Measurements from ENCODE around the gene UCMA.
"Not testable (repeated sequence)": the region's sequence is repeated elsewhere in the genome, so short reads cannot be mapped to it uniquely, and the experiment has no call there.

Gene UCMA

GRCh38 chr10:13234172-13234571 is at the start of gene UCMA:
Gene UCMA (minus strand): TSS chr10:13234374. CDS start chr10:13234258, 116 bp downstream.
- H3K27me3 ChIP-seq (ENCODE audit: insufficient read depth, low read length), result peaks cover 2% of the 10 kb centered on the region
- H3K36me3 ChIP-seq (ENCODE audit: insufficient read depth, low read length), result no peaks in the 10 kb centered on the region
- no peaks in the 10 kb centered on the region for H3K9me3 ChIP-seq (ENCODE audit: low read length)
- H3K4me1 ChIP-seq (ENCODE audit: insufficient read depth, low read length), result no peaks in the 10 kb centered on the region
- no peak within 1 kb of the TSS for H3K4me3 ChIP-seq (ENCODE audit: low read length)
- no peak within 1 kb of the TSS for H2AFZ ChIP-seq (ENCODE audit: low read depth, low read length)

GRCh38 chr10:13282348-13282747 is 48.2 kb upstream of the UCMA start:
- not testable (repeated sequence) for H3K9me3 ChIP-seq (ENCODE audit: low read length); H3K27me3 ChIP-seq (ENCODE audit: insufficient read depth, low read length); H3K4me1 ChIP-seq (ENCODE audit: insufficient read depth, low read length); H2AFZ ChIP-seq (ENCODE audit: low read depth, low read length); H3K4me3 ChIP-seq (ENCODE audit: low read length)
- H3K36me3 ChIP-seq (ENCODE audit: insufficient read depth, low read length), result peaks cover 21% of the 10 kb centered on the region

- H3K27me3 ChIP-seq (ENCODE audit: insufficient read depth, low read length), result no peaks in the 10 kb centered on the region
- peaks cover 8% of the 10 kb centered on the region for H3K4me1 ChIP-seq (ENCODE audit: insufficient read depth, low read length)
- peaks cover 10% of the 10 kb centered on the region for H3K36me3 ChIP-seq (ENCODE audit: insufficient read depth, low read length)
- no peaks in the 10 kb centered on the region for H3K9me3 ChIP-seq (ENCODE audit: low read length)
- no peak overlapping the region for H2AFZ ChIP-seq (ENCODE audit: low read depth, low read length)
- no peak overlapping the region for H3K4me3 ChIP-seq (ENCODE audit: low read length)
Observed at GRCh38 chr10:13276749-13277365, 42.7 kb upstream of the UCMA start.

GRCh38 chr10:13276146-13276545 is 42.0 kb upstream of the UCMA start:
- Histone ChIP-seq H3K36me3 (ENCODE audit: insufficient read depth, low read length) (peaks cover 10% of the 10 kb centered on the region), H3K4me1 (ENCODE audit: insufficient read depth, low read length) (peaks cover 14% of the 10 kb centered on the region)
- not testable (repeated sequence) for H3K27me3 ChIP-seq (ENCODE audit: insufficient read depth, low read length); H3K9me3 ChIP-seq (ENCODE audit: low read length); H2AFZ ChIP-seq (ENCODE audit: low read depth, low read length); H3K4me3 ChIP-seq (ENCODE audit: low read length)

- Histone ChIP-seq H3K36me3 (ENCODE audit: insufficient read depth, low read length) (no peaks in the 10 kb centered on the region), H3K9me3 (ENCODE audit: low read length) (no peaks in the 10 kb centered on the region), H3K4me3 (ENCODE audit: low read length) (no peak overlapping the region), H3K27me3 (ENCODE audit: insufficient read depth, low read length) (no peaks in the 10 kb centered on the region), H3K4me1 (ENCODE audit: insufficient read depth, low read length) (peaks cover 14% of the 10 kb centered on the region), H2AFZ (ENCODE audit: low read depth, low read length) (no peak overlapping the region)
Observed at GRCh38 chr10:13272164-13272571, 38.0 kb upstream of the UCMA start.

- Histone ChIP-seq H3K4me3 (ENCODE audit: low read length) (no peak overlapping the region), H3K27me3 (ENCODE audit: insufficient read depth, low read length) (no peaks in the 10 kb centered on the region), H2AFZ (ENCODE audit: low read depth, low read length) (peak overlapping the region; percentile 13), H3K4me1 (ENCODE audit: insufficient read depth, low read length) (peaks cover 14% of the 10 kb centered on the region), H3K9me3 (ENCODE audit: low read length) (no peaks in the 10 kb centered on the region), H3K36me3 (ENCODE audit: insufficient read depth, low read length) (no peaks in the 10 kb centered on the region)
Observed at GRCh38 chr10:13271552-13272163, 37.5 kb upstream of the UCMA start.

GRCh38 chr10:13270877-13271551 is 36.8 kb upstream of the UCMA start:
- peak overlapping the region; percentile 13 for H2AFZ ChIP-seq (ENCODE audit: low read depth, low read length)
- H3K9me3 ChIP-seq (ENCODE audit: low read length), result no peaks in the 10 kb centered on the region
- H3K4me3 ChIP-seq (ENCODE audit: low read length), result no peak overlapping the region
- no peaks in the 10 kb centered on the region for H3K36me3 ChIP-seq (ENCODE audit: insufficient read depth, low read length)
- H3K27me3 ChIP-seq (ENCODE audit: insufficient read depth, low read length), result no peaks in the 10 kb centered on the region
- H3K4me1 ChIP-seq (ENCODE audit: insufficient read depth, low read length), result peaks cover 14% of the 10 kb centered on the region

- Histone ChIP-seq H3K27me3 (ENCODE audit: insufficient read depth, low read length) (no peaks in the 10 kb centered on the region), H2AFZ (ENCODE audit: low read depth, low read length) (no peak overlapping the region), H3K4me1 (ENCODE audit: insufficient read depth, low read length) (peaks cover 14% of the 10 kb centered on the region), H3K9me3 (ENCODE audit: low read length) (no peaks in the 10 kb centered on the region), H3K36me3 (ENCODE audit: insufficient read depth, low read length) (no peaks in the 10 kb centered on the region), H3K4me3 (ENCODE audit: low read length) (no peak overlapping the region)
Observed at GRCh38 chr10:13268841-13269240, 34.7 kb upstream of the UCMA start.

- Histone ChIP-seq H3K4me1 (ENCODE audit: insufficient read depth, low read length) (peaks cover 14% of the 10 kb centered on the region), H3K36me3 (ENCODE audit: insufficient read depth, low read length) (no peaks in the 10 kb centered on the region), H3K4me3 (ENCODE audit: low read length) (no peak overlapping the region), H3K9me3 (ENCODE audit: low read length) (no peaks in the 10 kb centered on the region), H3K27me3 (ENCODE audit: insufficient read depth, low read length) (no peaks in the 10 kb centered on the region), H2AFZ (ENCODE audit: low read depth, low read length) (no peak overlapping the region)
Observed at GRCh38 chr10:13268310-13268709, 34.1 kb upstream of the UCMA start.

- no peaks in the 10 kb centered on the region for H3K4me1 ChIP-seq (ENCODE audit: insufficient read depth, low read length)
Observed at GRCh38 chr10:13263591-13263990, 29.4 kb upstream of the UCMA start.

GRCh38 chr10:13262433-13262832 is 28.3 kb upstream of the UCMA start:
- Histone ChIP-seq H3K4me3 (ENCODE audit: low read length) (no peak overlapping the region), H3K4me1 (ENCODE audit: insufficient read depth, low read length) (no peaks in the 10 kb centered on the region), H3K27me3 (ENCODE audit: insufficient read depth, low read length) (no peaks in the 10 kb centered on the region), H3K36me3 (ENCODE audit: insufficient read depth, low read length) (no peaks in the 10 kb centered on the region), H2AFZ (ENCODE audit: low read depth, low read length) (no peak overlapping the region), H3K9me3 (ENCODE audit: low read length) (no peaks in the 10 kb centered on the region)

More at GRCh38 chr10:13263591-13263990, 29.4 kb upstream of the UCMA start:
- H3K27me3 ChIP-seq (ENCODE audit: insufficient read depth, low read length), result no peaks in the 10 kb centered on the region
- no peak overlapping the region for H2AFZ ChIP-seq (ENCODE audit: low read depth, low read length)
- no peak overlapping the region for H3K4me3 ChIP-seq (ENCODE audit: low read length)
- H3K9me3 ChIP-seq (ENCODE audit: low read length), result no peaks in the 10 kb centered on the region
- H3K36me3 ChIP-seq (ENCODE audit: insufficient read depth, low read length), result no peaks in the 10 kb centered on the region

GRCh38 chr10:13257621-13258140 is 23.5 kb upstream of the UCMA start:
- no peaks in the 10 kb centered on the region for H3K9me3 ChIP-seq (ENCODE audit: low read length)
- no peaks in the 10 kb centered on the region for H3K36me3 ChIP-seq (ENCODE audit: insufficient read depth, low read length)
- no peak overlapping the region for H3K4me3 ChIP-seq (ENCODE audit: low read length)
- no peaks in the 10 kb centered on the region for H3K4me1 ChIP-seq (ENCODE audit: insufficient read depth, low read length)
- H2AFZ ChIP-seq (ENCODE audit: low read depth, low read length), result no peak overlapping the region
- H3K27me3 ChIP-seq (ENCODE audit: insufficient read depth, low read length), result no peaks in the 10 kb centered on the region

GRCh38 chr10:13256627-13257026 is 22.5 kb upstream of the UCMA start:
- H3K9me3 ChIP-seq (ENCODE audit: low read length), result no peaks in the 10 kb centered on the region
- H2AFZ ChIP-seq (ENCODE audit: low read depth, low read length), result no peak overlapping the region
- no peaks in the 10 kb centered on the region for H3K36me3 ChIP-seq (ENCODE audit: insufficient read depth, low read length)
- H3K4me1 ChIP-seq (ENCODE audit: insufficient read depth, low read length), result no peaks in the 10 kb centered on the region
- H3K4me3 ChIP-seq (ENCODE audit: low read length), result no peak overlapping the region
- H3K27me3 ChIP-seq (ENCODE audit: insufficient read depth, low read length), result no peaks in the 10 kb centered on the region

All from neuron (in vitro differentiated cells).